Tibial artery (tissue), 4 donors: ENCODE results near the gene CSNK1D.

ENCODE experiments used
- DNase-seq, 2 donors: peaks; one replicate each; pipeline ENCODE4 v3.0.0-alpha.2; 2019
- H3K27ac ChIP-seq, 2 donors: fragments of 200-600 bp; sonication (generic) in 1 of 2; 1 replicate in 1 of 2; 2 replicates in 1 of 2; pipeline ENCODE4 v1.5.1; 2018 to 2019; ENCODE audit warnings: mild to moderate bottlenecking in 1 of 2
- H3K27me3 ChIP-seq, 2 donors: fragments of 200-600 bp; sonication (generic) in 1 of 2; one replicate each; pipeline versions ENCODE4 v1.5.1 to v1.6.0; 2016 to 2019
- H3K36me3 ChIP-seq, 3 donors: fragments of 200-600 bp; sonication (generic) in 2 of 3; one replicate each; pipeline ENCODE4 v1.5.1; 2016 to 2019; ENCODE audit warnings: mild to moderate bottlenecking in 2 of 3
- H3K4me1 ChIP-seq, 4 donors: fragments of 200-600 bp; sonication (generic) in 2 of 4; 1 replicate in 3 of 4; 2 replicates in 1 of 4; pipeline ENCODE4 v1.5.1; 2016 to 2019
- H3K4me3 ChIP-seq, 2 donors: fragments of 200-600 bp; sonication (generic) in 1 of 2; 1 replicate in 1 of 2; 2 replicates in 1 of 2; pipeline ENCODE4 v1.5.1; 2018 to 2019; ENCODE audit warnings: mild to moderate bottlenecking in 2 of 2
- H3K9me3 ChIP-seq, 3 donors: fragments of 200-600 bp; sonication (generic) in 1 of 3; one replicate each; pipeline ENCODE4 v1.5.1; 2016 to 2019
- intact Hi-C: fragments of 100-400 bp; cut with DNase I; formaldehyde crosslinking; loops from one replicate; pipeline ENCODE4 v1.15.0; 2023; ENCODE audit warnings: low total_unique reads
- TF ChIP-seq, protein P1 (sequence below), 2 experiments: fragments of 200-600 bp in 1 of 2; fragments of 450-650 bp in 1 of 2; IDR thresholded peaks; one replicate each; pipeline ENCODE4 v1.5.1; 2017 to 2019; ENCODE audit warnings: antibody characterized with exemption in 2 of 2, mild to moderate bottlenecking in 1 of 2, moderate library complexity in 1 of 2

CSNK1D gene

DNA sequence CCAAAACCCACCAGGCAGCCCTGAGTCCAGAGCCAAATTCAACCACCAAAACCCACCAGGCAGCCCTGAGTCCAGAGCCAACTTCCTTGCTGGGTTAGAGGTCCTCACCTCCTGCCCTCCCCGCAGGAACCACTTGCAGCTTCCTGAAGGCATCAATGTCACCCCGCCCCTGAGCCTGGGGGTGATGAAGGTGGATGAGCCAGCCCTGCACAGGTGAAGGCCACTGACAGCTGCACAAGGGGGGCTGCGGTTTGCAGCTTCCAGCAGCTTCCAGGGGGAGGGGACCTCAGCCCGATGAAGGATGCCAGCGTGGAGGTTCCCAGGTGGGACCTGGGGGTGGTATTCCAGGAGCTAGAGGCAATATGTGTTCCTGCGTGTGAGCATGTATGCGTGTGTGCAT lies 7.6 kb upstream of the CSNK1D start:
- H3K4me3 ChIP-seq: no peak overlapping the region
- intact Hi-C loops: no loop called here
- peaks cover 0 to 13% (median 0%) of the 10 kb centered on the region in 4 donors for H3K4me1 ChIP-seq
- H3K9me3 ChIP-seq: no peaks in the 10 kb centered on the region
- no peak overlapping the region for H3K27ac ChIP-seq
- peaks cover 0 to 18% of the 10 kb centered on the region in 2 donors for H3K27me3 ChIP-seq
- peaks cover 0 to 12% (median 0%) of the 10 kb centered on the region in 3 donors for H3K36me3 ChIP-seq
- no peak for DNase-seq
- TF ChIP-seq, protein P1, sequence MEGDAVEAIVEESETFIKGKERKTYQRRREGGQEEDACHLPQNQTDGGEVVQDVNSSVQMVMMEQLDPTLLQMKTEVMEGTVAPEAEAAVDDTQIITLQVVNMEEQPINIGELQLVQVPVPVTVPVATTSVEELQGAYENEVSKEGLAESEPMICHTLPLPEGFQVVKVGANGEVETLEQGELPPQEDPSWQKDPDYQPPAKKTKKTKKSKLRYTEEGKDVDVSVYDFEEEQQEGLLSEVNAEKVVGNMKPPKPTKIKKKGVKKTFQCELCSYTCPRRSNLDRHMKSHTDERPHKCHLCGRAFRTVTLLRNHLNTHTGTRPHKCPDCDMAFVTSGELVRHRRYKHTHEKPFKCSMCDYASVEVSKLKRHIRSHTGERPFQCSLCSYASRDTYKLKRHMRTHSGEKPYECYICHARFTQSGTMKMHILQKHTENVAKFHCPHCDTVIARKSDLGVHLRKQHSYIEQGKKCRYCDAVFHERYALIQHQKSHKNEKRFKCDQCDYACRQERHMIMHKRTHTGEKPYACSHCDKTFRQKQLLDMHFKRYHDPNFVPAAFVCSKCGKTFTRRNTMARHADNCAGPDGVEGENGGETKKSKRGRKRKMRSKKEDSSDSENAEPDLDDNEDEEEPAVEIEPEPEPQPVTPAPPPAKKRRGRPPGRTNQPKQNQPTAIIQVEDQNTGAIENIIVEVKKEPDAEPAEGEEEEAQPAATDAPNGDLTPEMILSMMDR (IDR thresholded peaks at IDR 0.05): no peak

DNA sequence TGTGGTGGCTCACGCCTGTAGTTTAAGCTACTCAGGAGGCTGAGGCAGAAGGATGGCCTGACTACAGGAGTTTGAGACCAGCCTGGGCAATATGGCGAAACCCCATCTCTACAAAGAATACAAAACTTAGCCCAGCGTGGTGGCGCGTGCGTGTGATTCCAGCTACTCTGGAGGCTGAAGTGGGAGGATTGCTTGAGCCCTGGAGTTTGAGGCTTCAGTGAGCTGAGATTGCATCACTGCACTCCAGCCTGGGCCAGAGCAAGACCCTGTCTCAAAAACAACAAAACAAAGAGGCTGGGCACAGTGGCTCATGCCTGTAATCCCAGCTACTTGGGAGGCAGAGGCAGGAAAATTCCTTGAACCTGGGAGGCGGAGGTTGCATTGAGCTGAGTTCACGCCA lies 7.0 kb upstream of the CSNK1D start:
- Histone ChIP-seq H3K9me3 (no peaks in the 10 kb centered on the region), H3K4me1 (peaks cover 0 to 13% (median 0%) of the 10 kb centered on the region in 4 donors), H3K27me3 (peaks cover 0 to 18% of the 10 kb centered on the region in 2 donors), H3K27ac (no peak overlapping the region), H3K4me3 (no peak overlapping the region), H3K36me3 (peaks cover 0 to 12% (median 0%) of the 10 kb centered on the region in 3 donors)
- DNase-seq: no peak
- TF ChIP-seq, protein P1 (IDR thresholded peaks at IDR 0.05): no peak
- intact Hi-C loops: no loop called here

DNA sequence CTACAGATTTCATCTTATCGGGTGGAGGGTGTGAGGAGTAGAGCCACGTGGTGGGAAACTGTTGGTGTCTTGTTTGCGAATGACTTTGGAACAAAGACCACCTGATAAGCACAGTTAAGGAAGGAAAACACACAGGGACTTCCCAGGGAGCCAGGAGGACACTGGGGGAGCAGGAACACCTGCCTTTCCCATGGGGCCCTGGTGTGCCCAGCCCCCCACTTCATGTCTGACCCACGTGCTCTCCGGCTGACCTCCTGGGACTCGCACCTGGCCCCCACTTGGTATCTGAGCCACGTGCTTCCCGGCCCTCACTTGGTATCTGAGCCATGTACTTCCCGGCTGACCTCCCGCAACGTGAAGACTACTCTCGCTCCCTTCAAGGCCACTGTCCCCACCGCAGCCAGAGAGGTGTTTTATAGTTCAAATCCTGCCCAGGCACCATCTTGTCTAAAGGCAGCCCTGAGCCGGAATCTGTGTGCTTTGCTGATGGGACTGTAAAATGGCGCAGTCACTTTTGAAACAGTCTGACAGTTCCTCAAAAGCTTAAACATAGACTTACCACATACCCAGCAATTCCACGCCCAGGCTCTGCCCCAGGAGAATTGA lies 5.4 kb upstream of the CSNK1D start:
- H3K4me3 ChIP-seq: no peak overlapping the region
- peaks cover 0 to 18% of the 10 kb centered on the region in 2 donors for H3K27me3 ChIP-seq
- TF ChIP-seq, protein P1 (IDR thresholded peaks at IDR 0.05): no peak
- peaks cover 0 to 25% (median 5%) of the 10 kb centered on the region in 4 donors for H3K4me1 ChIP-seq
- no peaks in the 10 kb centered on the region for H3K9me3 ChIP-seq
- H3K27ac ChIP-seq: no peak overlapping the region
- intact Hi-C loops: no loop called here
- peaks cover 0 to 12% (median 0%) of the 10 kb centered on the region in 3 donors for H3K36me3 ChIP-seq
- no peak for DNase-seq

DNA sequence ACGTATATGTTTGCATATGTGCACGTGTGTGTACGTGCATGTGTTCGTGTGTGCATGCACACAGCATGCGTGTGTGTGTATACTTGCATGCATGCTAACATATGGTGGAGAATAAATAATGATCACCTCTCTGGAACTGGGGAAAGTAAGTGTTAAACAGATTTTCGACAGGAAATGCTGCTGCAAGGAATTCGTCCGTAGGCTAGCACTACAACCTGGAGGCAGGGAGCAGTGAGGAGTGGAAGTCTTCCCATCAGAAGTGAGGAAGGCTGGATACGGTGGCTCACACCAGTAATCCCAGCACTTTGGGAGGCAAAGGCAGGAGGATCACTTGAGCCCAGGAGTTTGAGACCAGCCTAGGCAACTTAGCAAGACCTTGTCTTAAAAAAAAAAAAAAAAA lies 4.8 kb upstream of the CSNK1D start:
- H3K27ac ChIP-seq: no peak overlapping the region
- intact Hi-C loops: no loop called here
- peaks cover 0 to 28% (median 7%) of the 10 kb centered on the region in 4 donors for H3K4me1 ChIP-seq
- H3K9me3 ChIP-seq: no peaks in the 10 kb centered on the region
- no peak overlapping the region for H3K4me3 ChIP-seq
- H3K27me3 ChIP-seq: peaks cover 0 to 16% of the 10 kb centered on the region in 2 donors
- TF ChIP-seq, protein P1 (IDR thresholded peaks at IDR 0.05): no peak
- no peak for DNase-seq
- H3K36me3 ChIP-seq: peaks cover 0 to 12% (median 0%) of the 10 kb centered on the region in 3 donors

DNA sequence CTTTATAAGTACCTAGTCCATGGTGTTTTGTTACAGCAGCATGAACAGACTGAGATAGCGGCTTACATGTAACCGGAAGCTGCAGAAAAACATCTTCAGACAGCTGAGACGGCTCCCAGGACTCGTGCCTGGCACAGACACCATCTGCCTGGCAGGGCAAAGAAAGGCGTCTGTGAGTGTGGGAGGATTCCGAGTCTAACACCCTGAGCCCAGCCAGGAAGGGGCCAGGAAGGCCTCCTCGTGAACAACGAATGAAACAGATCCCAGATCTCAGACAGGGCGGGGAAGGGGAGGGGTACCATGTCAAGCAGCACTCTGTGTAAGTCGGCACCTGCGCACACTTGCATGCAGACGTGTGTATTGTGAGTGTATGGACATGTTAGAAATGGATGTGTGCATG lies 4.4 kb upstream of the CSNK1D start:
- no peaks in the 10 kb centered on the region for H3K9me3 ChIP-seq
- no peak overlapping the region for H3K27ac ChIP-seq
- no peak for DNase-seq
- H3K4me3 ChIP-seq: no peak overlapping the region
- peaks cover 0 to 12% (median 0%) of the 10 kb centered on the region in 3 donors for H3K36me3 ChIP-seq
- H3K4me1 ChIP-seq: peaks cover 0 to 28% (median 7%) of the 10 kb centered on the region in 4 donors
- H3K27me3 ChIP-seq: peaks cover 0 to 11% of the 10 kb centered on the region in 2 donors
- intact Hi-C loops: no loop called here
- TF ChIP-seq, protein P1 (IDR thresholded peaks at IDR 0.05): no peak
